Heart left ventricle (tissue), 13 donors: ENCODE data around the gene LONP1.

Experiments used
- POLR2A ChIP-seq, 2 donors: fragments of 450-650 bp; IDR thresholded peaks; one replicate each; pipeline ENCODE4 v1.6.1; 2017; ENCODE audit warnings: antibody characterized with exemption in 2 of 2, mild to moderate bottlenecking in 2 of 2, moderate library complexity in 2 of 2
- TF ChIP-seq, protein P1 (sequence below), 12 donors: fragments of 200-600 bp; sonication (generic) in 4 of 12; IDR thresholded peaks; one replicate each; pipeline versions ENCODE4 v1.5.0 to v1.8.0; 2018 to 2022; ENCODE audit warnings: antibody characterized with exemption in 12 of 12, mild to moderate bottlenecking in 5 of 12
- donor health status: ischemic (EF 13 %, LVEDD 7.1; RV severe dilation, severe dysfunction).
- donor health status: DM: no; HTN: yes; CAD: no.
- donor health status: DM: no; HTN: no; CAD: no.
- donor health status: ischemic (EF 25% LVEDD 6.9; RV normal size, moderate dysfunction).
- donor health status: ischemic (EF 25% LVEDD 5.7; RV mildly dilated, moderate dysfunction).
- donor health status: ischemic (EF 35%, LVEDD 5.7; RV mildly dilated, moderate dysfunction).
- donor health status: nonischemic (EF 11% LVEDD 7.7; RV severe dilation, severe dysfunction).
- donor health status: DM: yes; HTN: yes; CAD: no.
- donor health status: PGD.
- donor health status: ischemic (EF 29% LVEDD 5.4; RV normal size, mild dysfunction).
- donor health status: nonischemic (EF 23%, LVEDD 6.1; RV moderate dilation, normal function).

- TF ChIP-seq, protein P1, sequence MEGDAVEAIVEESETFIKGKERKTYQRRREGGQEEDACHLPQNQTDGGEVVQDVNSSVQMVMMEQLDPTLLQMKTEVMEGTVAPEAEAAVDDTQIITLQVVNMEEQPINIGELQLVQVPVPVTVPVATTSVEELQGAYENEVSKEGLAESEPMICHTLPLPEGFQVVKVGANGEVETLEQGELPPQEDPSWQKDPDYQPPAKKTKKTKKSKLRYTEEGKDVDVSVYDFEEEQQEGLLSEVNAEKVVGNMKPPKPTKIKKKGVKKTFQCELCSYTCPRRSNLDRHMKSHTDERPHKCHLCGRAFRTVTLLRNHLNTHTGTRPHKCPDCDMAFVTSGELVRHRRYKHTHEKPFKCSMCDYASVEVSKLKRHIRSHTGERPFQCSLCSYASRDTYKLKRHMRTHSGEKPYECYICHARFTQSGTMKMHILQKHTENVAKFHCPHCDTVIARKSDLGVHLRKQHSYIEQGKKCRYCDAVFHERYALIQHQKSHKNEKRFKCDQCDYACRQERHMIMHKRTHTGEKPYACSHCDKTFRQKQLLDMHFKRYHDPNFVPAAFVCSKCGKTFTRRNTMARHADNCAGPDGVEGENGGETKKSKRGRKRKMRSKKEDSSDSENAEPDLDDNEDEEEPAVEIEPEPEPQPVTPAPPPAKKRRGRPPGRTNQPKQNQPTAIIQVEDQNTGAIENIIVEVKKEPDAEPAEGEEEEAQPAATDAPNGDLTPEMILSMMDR (IDR thresholded peaks at IDR 0.05), result no peak
- no peak for TF ChIP-seq POLR2A (IDR thresholded peaks at IDR 0.05)
Observed at GRCh38 chr19:5718579-5719273, 1.2 kb downstream of the LONP1 start.
